Measurements from ENCODE around the gene LPCAT1.

DNA sequence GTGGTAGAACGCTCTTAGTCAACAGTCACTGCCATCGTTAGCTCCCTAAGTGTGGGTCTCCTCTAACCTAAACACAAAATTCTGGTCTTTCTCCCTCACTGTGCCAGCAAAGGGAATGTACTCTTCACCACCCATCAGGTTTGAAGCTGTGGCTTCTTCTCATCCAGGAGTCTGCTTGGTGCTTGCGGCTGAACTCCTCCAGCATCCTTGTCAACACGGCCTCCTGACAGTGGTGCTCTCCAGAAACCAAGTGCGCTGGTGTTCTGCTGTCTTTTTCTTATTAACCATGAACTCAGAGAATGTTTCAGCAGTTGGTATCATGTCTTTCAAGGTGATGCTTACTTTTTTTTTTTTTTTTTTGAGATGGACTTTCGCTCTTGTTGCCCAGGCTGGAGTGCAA is 23.9 kb upstream of the LPCAT1 start:
- TF ChIP-seq, protein P1, sequence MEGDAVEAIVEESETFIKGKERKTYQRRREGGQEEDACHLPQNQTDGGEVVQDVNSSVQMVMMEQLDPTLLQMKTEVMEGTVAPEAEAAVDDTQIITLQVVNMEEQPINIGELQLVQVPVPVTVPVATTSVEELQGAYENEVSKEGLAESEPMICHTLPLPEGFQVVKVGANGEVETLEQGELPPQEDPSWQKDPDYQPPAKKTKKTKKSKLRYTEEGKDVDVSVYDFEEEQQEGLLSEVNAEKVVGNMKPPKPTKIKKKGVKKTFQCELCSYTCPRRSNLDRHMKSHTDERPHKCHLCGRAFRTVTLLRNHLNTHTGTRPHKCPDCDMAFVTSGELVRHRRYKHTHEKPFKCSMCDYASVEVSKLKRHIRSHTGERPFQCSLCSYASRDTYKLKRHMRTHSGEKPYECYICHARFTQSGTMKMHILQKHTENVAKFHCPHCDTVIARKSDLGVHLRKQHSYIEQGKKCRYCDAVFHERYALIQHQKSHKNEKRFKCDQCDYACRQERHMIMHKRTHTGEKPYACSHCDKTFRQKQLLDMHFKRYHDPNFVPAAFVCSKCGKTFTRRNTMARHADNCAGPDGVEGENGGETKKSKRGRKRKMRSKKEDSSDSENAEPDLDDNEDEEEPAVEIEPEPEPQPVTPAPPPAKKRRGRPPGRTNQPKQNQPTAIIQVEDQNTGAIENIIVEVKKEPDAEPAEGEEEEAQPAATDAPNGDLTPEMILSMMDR (IDR thresholded peaks at IDR 0.05) = no peak
- TF ChIP-seq POLR2A (IDR thresholded peaks at IDR 0.05) = no peak

Measured in testis (tissue), 2 donors.